PC-3 (cell line): Measurements from ENCODE around the gene GFPT2.

Experiments
- CTCF ChIP-seq: fragments of 300-600 bp; sonication (generic); conservative IDR thresholded peaks from 2 replicates; pipeline ENCODE4 v1.5.1; 2017; ENCODE audit warnings: antibody characterized with exemption, low read depth, mild to moderate bottlenecking, low read length
- EZH2phosphoT487 ChIP-seq: fragments of 300-600 bp; sonication (generic); IDR thresholded peaks from 2 replicates; pipeline ENCODE4 v1.6.1; 2018; ENCODE audit warnings: mild to moderate bottlenecking, antibody characterized with exemption, low read length, borderline replicate concordance

- no peak for TF ChIP-seq CTCF
- TF ChIP-seq EZH2phosphoT487, result no peak
These were observed 34.6 kb downstream of the GFPT2 start for GRCh38 chr5:180318456-180319089.
